ENCODE results near the gene FAM47E. TPM values are rescaled to one million over a fixed set of nuclear protein-coding genes. Genes with fewer than 3 reads are reported as not detected.

The FAM47E gene
- total and polyA plus RNA-seq, 2 of the 13 experiments (the other 11 are each of a cell fraction or from before 2014, with no cell fraction given) = 0.33 to 0.66 TPM

DNA sequence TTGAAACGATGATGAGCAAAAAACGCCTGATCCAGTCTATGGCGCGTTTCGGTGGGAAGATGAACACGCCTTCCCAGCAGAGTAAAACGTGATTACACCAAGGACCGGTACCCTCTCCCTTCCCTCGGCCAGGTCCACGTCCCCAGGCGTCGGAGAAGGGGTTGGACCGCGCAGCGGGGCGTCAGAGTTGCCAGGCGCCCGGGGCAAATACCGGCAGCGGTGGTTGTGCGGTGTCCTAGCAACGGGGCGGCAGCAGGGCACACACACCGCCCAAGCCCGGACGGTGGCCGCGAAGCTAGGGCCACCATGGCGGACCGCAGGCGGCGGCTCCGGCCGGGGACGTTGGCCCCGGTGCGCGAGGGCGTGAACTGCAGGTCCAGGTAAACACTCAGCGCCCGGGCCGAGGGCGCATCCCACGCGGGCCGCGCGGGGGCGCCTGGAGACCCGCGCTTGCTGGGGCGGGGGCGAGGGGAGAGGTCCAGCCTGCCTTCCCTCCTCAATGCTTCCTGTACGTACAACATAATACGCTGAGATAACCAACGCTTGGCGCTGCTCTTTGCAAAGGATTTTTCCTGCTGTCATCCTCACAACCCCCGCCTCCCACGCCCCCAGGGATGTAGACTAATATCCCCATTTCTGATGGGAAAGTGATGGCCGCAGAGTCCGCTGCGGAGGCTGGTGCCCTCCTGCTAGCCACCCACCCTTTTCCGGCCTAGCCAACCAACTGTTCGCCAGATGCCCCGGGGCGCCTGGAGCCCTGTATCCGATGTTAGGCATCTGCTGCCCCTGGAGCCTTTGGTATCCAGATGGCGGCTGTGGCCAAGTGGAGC is at the start of gene FAM47E (continued):
- TF ChIP-seq, protein P1, sequence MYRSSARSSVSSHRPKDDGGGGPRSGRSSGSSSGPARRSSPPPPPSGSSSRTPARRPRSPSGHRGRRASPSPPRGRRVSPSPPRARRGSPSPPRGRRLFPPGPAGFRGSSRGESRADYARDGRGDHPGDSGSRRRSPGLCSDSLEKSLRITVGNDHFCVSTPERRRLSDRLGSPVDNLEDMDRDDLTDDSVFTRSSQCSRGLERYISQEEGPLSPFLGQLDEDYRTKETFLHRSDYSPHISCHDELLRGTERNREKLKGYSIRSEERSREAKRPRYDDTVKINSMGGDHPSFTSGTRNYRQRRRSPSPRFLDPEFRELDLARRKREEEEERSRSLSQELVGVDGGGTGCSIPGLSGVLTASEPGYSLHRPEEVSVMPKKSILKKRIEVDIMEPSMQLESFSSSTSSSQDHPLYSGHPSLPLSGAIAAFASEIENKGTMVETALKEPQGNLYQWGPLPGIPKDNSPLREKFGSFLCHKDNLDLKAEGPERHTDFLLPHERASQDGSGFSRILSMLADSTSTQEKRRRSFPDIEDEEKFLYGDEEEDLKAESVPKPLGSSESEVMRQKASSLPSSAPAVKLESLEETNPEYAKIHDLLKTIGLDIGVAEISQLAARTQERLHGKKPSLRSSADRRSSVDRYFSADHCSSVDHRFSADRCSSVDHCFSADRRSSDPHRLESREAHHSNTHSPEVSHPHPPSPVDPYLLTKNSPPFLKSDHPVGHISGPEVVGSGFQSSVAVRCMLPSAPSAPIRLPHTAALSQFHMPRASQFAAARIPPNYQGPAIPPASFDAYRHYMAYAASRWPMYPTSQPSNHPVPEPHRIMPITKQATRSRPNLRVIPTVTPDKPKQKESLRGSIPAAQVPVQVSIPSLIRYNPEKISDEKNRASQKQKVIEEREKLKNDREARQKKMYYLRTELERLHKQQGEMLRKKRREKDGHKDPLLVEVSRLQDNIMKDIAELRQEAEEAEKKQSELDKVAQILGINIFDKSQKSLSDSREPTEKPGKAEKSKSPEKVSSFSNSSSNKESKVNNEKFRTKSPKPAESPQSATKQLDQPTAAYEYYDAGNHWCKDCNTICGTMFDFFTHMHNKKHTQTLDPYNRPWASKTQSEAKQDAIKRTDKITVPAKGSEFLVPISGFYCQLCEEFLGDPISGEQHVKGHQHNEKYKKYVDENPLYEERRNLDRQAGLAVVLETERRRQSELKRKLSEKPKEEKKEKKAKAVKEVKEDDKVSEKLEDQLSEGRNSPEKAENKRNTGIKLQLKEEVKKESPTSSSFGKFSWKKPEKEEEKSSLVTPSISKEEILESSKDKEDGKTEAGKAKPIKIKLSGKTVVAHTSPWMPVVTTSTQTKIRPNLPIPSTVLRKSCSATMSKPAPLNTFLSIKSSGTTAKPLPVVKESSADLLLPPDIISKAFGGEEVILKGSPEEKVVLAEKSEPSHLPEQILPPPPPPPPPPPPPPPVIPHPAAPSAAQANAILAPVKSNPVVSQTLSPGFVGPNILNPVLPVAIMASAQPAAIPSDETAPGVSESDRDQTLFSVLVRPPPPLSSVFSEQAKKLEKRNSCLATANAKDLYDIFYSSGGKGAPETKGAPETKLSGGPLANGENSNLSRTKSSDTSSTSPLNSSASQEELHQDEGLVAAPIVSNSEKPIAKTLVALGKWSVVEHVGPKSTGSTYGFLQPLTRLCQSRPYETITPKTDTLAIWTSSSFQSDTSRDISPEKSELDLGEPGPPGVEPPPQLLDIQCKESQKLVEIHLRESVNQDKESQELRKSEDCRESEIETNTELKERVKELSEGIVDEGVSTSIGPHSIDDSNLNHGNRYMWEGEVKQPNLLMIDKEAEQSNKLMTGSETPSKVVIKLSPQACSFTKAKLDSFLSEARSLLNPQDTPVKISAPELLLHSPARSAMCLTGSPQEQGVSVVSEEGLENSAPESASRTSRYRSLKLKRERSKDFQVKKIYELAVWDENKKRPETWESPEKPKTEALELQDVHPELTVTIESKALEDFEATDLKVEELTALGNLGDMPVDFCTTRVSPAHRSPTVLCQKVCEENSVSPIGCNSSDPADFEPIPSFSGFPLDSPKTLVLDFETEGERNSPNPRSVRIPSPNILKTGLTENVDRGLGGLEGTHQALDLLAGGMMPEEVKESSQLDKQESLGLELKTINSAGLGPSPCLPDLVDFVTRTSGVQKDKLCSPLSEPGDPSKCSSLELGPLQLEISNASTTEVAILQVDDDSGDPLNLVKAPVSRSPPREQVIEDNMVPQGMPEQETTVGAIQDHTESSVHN (CRISPR knock-in tag; IDR thresholded peaks at IDR 0.05) = no peak
- TF ChIP-seq CREM (IDR thresholded peaks at IDR 0.05) = no peak
- no peak for TF ChIP-seq CREM (CRISPR knock-in tag; IDR thresholded peaks at IDR 0.05)
- TF ChIP-seq, protein P2, sequence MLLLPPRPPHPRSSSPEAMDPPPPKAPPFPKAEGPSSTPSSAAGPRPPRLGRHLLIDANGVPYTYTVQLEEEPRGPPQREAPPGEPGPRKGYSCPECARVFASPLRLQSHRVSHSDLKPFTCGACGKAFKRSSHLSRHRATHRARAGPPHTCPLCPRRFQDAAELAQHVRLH (CRISPR knock-in tag; IDR thresholded peaks at IDR 0.05; ENCODE audit: borderline replicate concordance, low read depth) = peak; percentile 72; the same call in 1 of the 2 replicates
- TF ChIP-seq, protein P3, sequence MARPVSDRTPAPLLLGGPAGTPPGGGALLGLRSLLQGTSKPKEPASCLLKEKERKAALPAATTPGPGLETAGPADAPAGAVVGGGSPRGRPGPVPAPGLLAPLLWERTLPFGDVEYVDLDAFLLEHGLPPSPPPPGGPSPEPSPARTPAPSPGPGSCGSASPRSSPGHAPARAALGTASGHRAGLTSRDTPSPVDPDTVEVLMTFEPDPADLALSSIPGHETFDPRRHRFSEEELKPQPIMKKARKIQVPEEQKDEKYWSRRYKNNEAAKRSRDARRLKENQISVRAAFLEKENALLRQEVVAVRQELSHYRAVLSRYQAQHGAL (CRISPR knock-in tag; IDR thresholded peaks at IDR 0.05; ENCODE audit: not compliant biosample characterization) = peak; percentile 37
- no peak for TF ChIP-seq ZSCAN29 (CRISPR knock-in tag; conservative IDR thresholded peaks at IDR 0.05)
- TF ChIP-seq ZNF441 (CRISPR knock-in tag; IDR thresholded peaks at IDR 0.05; ENCODE audit: borderline replicate concordance) = peak; percentile 50; the same call in 1 of the 2 replicates
- TF ChIP-seq CHD4 (IDR thresholded peaks at IDR 0.05; ENCODE audit: borderline replicate concordance, low read length) = no peak
- no peak for TF ChIP-seq RAD51 (IDR thresholded peaks at IDR 0.05; ENCODE audit: borderline replicate concordance)
- TF ChIP-seq ZNF205 (CRISPR knock-in tag; IDR thresholded peaks at IDR 0.05) = peak; percentile 83
- TF ChIP-seq, protein P4, sequence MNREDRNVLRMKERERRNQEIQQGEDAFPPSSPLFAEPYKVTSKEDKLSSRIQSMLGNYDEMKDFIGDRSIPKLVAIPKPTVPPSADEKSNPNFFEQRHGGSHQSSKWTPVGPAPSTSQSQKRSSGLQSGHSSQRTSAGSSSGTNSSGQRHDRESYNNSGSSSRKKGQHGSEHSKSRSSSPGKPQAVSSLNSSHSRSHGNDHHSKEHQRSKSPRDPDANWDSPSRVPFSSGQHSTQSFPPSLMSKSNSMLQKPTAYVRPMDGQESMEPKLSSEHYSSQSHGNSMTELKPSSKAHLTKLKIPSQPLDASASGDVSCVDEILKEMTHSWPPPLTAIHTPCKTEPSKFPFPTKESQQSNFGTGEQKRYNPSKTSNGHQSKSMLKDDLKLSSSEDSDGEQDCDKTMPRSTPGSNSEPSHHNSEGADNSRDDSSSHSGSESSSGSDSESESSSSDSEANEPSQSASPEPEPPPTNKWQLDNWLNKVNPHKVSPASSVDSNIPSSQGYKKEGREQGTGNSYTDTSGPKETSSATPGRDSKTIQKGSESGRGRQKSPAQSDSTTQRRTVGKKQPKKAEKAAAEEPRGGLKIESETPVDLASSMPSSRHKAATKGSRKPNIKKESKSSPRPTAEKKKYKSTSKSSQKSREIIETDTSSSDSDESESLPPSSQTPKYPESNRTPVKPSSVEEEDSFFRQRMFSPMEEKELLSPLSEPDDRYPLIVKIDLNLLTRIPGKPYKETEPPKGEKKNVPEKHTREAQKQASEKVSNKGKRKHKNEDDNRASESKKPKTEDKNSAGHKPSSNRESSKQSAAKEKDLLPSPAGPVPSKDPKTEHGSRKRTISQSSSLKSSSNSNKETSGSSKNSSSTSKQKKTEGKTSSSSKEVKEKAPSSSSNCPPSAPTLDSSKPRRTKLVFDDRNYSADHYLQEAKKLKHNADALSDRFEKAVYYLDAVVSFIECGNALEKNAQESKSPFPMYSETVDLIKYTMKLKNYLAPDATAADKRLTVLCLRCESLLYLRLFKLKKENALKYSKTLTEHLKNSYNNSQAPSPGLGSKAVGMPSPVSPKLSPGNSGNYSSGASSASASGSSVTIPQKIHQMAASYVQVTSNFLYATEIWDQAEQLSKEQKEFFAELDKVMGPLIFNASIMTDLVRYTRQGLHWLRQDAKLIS (CRISPR knock-in tag; IDR thresholded peaks at IDR 0.05) = no peak
- no peak for TF ChIP-seq CENPT (CRISPR knock-in tag; IDR thresholded peaks at IDR 0.05; ENCODE audit: low read depth)
